Testis (tissue), 2 donors: ENCODE data around the gene LRIT2.

ENCODE experiments used
- CTCF ChIP-seq, 3 experiments: fragments of 450-650 bp in 2 of 3; fragments of 200-600 bp in 1 of 3; sonication (generic) in 1 of 3; IDR thresholded peaks; one replicate each; pipeline ENCODE4 v1.5.1; 2016 to 2019; ENCODE audit warnings: antibody characterized with exemption in 3 of 3, mild to moderate bottlenecking in 2 of 3, moderate library complexity in 1 of 3
- POLR2A ChIP-seq: fragments of 450-650 bp; IDR thresholded peaks from one replicate; pipeline ENCODE4 v1.6.1; 2017; ENCODE audit warnings: antibody characterized with exemption, mild to moderate bottlenecking, moderate library complexity

GRCh38 chr10:84270708-84271107 lies 45.4 kb upstream of the LRIT2 start:
- TF ChIP-seq CTCF (IDR thresholded peaks at IDR 0.05) (no peak), POLR2A (no peak)
